HG02840 (cell line): Measurements from ENCODE around the gene CCDC47.

Experiments
- ATAC-seq: cut with Tn5 transposase; IDR thresholded peaks from one replicate; pipeline ENCODE4 v1.9.1; 2021; ENCODE audit warnings: mild to moderate bottlenecking, moderate library complexity, moderate number of reproducible peaks; ENCODE audit not compliant: unreplicated experiment, low FRiP score

CCDC47 gene

DNA sequence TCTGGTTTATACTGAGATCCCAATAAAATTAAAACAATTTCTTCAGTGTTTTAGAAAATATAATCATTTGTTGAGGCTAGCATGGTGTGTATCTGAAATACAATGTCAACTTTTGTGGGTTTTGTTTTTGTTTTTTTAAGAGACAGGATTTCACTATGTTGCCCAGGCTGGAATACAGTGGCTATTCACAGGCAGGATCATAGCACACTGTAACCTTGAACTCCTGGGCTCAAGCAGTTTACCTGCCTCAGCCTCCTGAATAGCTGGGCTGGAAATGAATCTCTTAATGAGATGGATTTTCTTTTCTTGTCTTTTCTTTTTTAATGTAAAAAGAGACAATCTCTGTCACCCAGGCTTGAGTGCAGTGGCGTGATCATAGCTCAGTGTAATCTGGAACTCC, 12.7 kb upstream of the CCDC47 start:
- no peak for ATAC-seq

- ATAC-seq = no peak
Measured at GRCh38 chr17:63785556-63785955, 12.2 kb upstream of the CCDC47 start.

- no peak for ATAC-seq
Measured at GRCh38 chr17:63783522-63783921, 10.1 kb upstream of the CCDC47 start.

DNA sequence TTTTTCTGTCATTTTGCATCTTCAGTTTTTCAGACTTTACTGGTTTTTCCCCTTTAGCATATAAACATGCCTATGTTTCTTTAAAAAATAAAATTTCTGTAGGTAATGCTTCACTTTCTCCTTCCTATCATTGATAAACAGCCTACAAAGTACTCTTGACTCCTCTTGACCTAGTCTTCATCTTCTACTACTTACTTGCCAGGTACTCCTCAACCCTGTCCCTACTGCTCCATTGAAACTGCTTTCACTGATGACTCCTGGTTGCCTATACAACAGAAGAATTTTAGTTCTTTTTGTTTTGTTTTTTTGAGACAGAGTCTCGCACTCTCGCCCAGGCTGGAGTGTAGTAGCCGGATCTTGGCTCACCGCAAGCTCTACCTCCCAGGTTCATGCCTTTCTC, 7.5 kb upstream of the CCDC47 start:
- no peak for ATAC-seq

GRCh38 chr17:63780507-63780906, 7.1 kb upstream of the CCDC47 start:
- no peak for ATAC-seq

- no peak for ATAC-seq
Measured at GRCh38 chr17:63775420-63775819, 2.0 kb upstream of the CCDC47 start.

DNA sequence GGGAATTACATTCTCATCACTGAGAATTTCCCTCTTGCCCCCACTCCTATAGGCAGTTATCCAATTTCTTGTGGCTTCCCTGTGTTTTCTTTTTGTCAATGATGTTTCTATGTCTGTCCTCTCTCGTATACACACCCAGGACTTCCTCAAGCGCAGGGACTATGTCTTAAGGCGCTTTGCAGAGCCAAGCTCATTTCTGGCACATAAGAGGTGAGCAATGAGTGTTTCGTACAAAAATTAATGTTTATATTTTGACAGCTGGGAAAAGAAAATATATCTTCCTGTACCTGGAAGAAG, 1.5 kb upstream of the CCDC47 start:
- no peak for ATAC-seq

GRCh38 chr17:63774141-63774968, 958 bp upstream of the CCDC47 start, which contains the start of gene DDX42:
DDX42 (plus strand) TSS chr17:63774170; CDS start chr17:63787050, 12,880 bp downstream.
- peak; percentile 8 for ATAC-seq

DNA sequence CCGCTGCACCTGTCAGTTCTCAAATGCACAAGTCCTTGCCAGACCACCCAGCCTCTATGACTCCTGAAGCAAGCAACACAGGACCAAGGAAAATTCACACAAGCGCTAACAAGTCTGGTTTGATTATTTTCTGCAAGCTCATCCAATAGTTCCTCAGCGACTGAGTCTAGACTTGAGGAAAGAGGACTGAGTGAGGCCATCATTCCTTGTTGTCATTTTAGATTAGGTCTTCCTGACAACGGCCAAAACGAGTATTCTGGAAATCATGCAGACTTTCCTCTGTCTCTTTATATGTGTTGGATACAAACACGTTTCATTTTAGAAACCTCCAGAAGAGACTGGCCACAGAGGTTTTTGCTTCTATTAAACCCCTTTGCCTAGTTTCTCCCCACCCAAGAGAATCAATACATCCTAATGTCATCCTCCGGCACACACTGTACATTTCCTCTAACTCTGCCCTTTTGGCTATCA, 561 bp downstream of the CCDC47 start:
- no peak for ATAC-seq

DNA sequence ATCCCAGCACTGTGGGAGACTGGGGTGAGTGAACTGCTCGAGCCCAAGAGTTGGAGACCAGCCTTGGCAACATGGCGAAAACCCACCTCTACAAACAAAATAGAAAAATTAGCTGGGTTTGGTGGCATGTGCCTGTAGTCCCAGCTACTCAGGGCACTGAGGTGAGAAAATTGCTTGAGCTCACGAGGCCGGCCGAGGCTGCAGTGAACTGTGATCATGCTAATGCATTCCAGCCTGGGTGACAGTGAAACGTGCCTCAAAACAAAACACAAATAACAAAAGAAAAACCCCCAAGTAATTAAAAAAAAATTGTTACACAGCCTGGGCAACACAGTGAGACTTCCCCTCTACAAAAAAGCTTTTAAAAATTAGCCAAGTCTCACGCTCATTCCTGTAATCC, 5.0 kb downstream of the CCDC47 start:
- ATAC-seq = no peak

DNA sequence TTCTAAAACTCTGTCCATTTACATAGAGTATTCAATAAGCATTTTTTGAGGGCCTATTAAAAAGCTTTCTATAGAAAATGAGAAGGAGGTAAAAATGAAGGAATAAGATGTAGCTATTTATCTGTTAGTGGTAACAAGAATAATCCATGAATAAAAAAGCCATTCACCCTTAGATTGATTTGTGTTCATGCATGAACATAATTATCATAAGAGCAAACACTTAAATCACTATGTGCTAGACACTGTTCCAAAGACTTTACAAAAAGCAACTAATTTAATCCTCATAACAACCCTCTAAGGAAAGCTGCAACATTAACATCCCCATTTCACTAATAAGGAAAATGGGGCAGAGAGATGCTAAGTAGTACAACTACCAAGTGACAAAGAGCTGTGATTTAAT, 6.6 kb downstream of the CCDC47 start:
- ATAC-seq = no peak

DNA sequence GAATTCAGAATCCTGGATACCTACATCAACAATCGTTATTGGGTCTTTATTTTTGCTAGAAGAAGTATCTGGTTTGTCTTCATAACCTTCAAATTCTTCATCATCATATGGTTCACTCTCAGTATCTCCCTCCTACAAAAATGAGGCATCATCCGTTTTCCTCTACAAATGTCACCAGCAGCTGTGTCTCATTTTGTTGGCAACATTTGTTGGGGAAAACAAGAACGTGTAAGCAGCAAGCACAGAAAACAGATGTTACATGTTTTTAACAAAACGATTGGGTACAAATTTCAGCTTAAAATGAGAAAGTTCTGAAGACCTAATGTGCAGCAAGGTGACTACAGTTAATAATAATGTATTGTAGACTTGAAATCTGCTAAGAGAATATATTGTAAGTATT, 8.7 kb downstream of the CCDC47 start:
- ATAC-seq = no peak

DNA sequence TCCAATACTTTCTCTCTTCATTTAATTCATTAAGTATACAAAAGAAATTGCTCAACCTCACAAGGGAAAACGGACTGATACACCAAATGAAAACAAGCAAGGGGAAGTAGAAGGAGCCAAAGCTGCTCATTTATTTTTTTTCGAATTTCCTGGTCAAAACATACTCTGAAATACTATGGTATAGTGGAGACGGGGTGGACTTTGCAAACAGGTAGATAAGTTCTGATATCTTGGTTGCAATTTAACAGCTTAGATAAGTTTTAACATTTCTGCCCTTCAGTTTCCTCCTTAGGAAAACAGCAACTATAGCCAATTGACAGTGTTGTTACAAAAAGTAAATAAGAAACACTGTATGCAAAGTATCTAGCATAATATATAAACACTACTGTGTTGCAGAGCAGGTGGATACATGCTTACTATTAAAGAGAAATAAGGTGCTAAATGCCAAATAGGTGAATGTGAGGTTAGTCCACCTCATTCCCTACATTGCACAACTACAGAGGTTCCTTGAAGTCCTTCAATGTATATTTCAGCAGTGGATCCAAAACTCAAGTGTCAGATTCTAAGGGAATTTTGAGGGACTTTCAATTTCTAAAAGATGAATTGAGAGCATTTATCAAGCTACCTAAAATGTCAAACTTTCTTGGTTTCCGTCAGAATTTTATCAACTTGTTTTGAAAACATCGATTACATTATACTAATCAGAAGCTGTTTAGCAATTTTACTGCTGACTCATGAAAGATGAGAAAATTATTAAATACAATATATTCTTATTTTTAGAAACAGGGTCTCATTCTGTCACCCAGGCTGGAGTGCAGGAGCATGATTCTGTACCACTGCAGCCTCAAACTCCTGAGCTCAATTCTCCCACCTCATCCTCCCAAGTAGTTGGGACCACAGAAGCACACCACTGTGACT, 11.0 kb downstream of the CCDC47 start:
- no peak for ATAC-seq

GRCh38 chr17:63760771-63761539, 12.4 kb downstream of the CCDC47 start:
- ATAC-seq = no peak

DNA sequence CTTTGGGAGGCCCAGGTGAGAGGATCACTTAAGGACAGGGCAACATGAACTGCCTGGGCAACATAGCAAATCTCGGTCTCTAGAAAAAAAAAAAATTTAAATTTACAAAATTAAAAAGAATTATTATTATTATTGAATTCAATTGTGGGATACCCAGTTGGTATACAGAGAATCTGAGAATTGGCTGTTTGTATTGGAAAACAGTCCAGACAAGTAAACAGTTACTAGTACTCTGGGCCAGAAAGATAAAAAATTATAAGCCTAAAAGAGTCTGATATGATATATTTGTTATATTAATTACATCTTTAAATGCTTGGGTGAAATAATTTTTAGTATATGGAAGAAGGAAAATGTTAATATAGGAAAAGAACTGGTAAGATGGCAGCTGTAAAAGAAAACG, 15.0 kb downstream of the CCDC47 start:
- ATAC-seq = no peak

DNA sequence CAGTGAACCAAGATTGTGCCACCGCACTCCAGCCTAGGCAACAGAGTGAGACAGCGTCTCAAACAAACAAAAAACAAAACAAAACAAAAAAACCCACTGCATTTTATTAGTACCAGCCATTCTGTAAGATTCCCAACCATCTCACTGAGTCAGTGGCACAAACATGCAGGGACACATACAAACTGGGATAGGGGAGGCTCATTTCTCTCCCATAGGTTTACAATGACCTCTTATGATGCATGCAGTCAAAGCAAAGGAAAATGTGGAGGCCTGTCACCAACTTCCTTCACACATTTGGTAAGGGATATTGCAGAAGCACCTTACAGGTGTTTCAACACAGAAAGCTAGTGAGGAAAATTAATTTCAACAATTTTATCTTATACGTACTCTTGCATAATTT, 19.4 kb downstream of the CCDC47 start:
- ATAC-seq = no peak

GRCh38 chr17:63753215-63753614, 20.2 kb downstream of the CCDC47 start:
- ATAC-seq = no peak

GRCh38 chr17:63752707-63753106, 20.7 kb downstream of the CCDC47 start:
- ATAC-seq = no peak

- no peak for ATAC-seq
Measured at GRCh38 chr17:63751806-63752205, 21.6 kb downstream of the CCDC47 start.

DNA sequence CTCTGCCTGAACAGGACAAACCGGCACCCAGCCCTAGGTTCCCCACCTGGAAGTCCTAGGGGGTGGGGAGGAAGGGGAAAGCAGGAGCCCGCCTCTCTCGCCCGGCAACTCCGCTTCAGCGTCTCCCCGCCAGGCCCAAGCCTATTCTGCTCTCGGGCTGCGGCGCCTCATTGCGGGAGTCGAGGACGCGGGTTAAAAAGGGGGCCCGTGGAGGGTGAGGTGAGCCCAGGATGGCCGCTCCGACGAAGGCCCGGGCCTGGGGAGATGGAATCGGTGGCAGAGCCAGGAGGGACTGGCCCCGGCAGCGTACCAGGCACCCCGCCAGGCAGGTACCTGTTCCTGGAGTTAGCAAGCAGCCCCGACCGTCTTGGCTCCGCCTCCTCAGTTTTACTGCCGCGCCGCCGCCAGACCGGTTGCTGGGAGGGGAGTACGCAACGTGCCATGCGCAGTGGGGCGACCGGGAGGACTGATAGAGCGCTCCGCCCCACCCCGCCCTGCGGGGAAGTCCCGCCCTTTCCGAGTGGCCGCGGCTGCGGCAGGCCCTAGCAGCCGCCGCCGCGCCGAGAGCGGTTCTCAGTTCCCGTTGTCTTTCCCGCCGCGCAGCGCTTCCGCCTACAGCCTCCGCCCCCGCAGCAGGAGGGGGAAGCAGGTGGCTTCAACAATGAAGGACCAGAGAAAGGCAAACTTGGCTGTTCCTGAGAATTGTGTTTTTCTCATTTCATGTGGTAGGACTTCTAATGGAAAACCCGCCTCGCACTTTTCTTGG, 31.8 kb downstream of the CCDC47 start, which contains the start of gene STRADA:
Gene STRADA, minus strand, starts transcription at position 392 of the 766 bp plus-strand sequence. CDS start 13,430 bp downstream, outside the sequence.
- ATAC-seq = peak; percentile 95
